Neural cell (in vitro differentiated cells): ENCODE measurements around the gene SESN1. TPM values are rescaled to one million over a fixed set of nuclear protein-coding genes. Genes with fewer than 3 reads are reported as not detected.

Experiments used
- H2AFZ ChIP-seq: fragments of 200-600, 300-800 bp; sonication (generic), shearing (Covaris generic); 2 replicates; pipeline ENCODE4 v1.6.0; 2014; ENCODE audit warnings: low read depth, mild to moderate bottlenecking, antibody characterized with exemption, low read length, moderate library complexity
- H3F3A ChIP-seq: fragments of 200-600 bp; shearing (Covaris generic); 2 replicates; pipeline ENCODE4 v1.6.1; 2016; ENCODE audit warnings: mild to moderate bottlenecking, moderate library complexity, mixed read lengths, antibody characterized with exemption, low read length; ENCODE audit not compliant: insufficient read depth, poor library complexity, severe bottlenecking
- H3K27ac ChIP-seq: fragments of 200-600, 300-800 bp; sonication (generic), shearing (Covaris generic); 2 replicates; pipeline ENCODE4 v1.5.1; 2014; ENCODE audit warnings: mild to moderate bottlenecking, low read length, moderate library complexity
- H3K27me3 ChIP-seq: fragments of 300-800, 200-600 bp; sonication (generic), shearing (Covaris generic); 2 replicates; pipeline ENCODE4 v1.6.0; 2014; ENCODE audit warnings: mild to moderate bottlenecking, low read depth, low read length, moderate library complexity; ENCODE audit not compliant: insufficient read depth
- H3K36me3 ChIP-seq: fragments of 300-800, 200-600 bp; sonication (generic), shearing (Covaris generic); 2 replicates; pipeline ENCODE4 v1.5.1; 2014; ENCODE audit warnings: mild to moderate bottlenecking, antibody characterized with exemption, low read length, moderate library complexity; ENCODE audit not compliant: insufficient read depth
- H3K4me2 ChIP-seq: fragments of 300-800, 200-600 bp; sonication (generic), shearing (Covaris generic); 2 replicates; pipeline ENCODE4 v1.6.0; 2014; ENCODE audit warnings: mild to moderate bottlenecking, low read length
- H3K4me3 ChIP-seq: fragments of 300-800, 200-600 bp; sonication (generic), shearing (Covaris generic); 2 replicates; pipeline ENCODE4 v1.5.1; 2014; ENCODE audit warnings: mild to moderate bottlenecking, low read length, moderate library complexity
- H3K79me2 ChIP-seq: fragments of 200-600 bp; shearing (Covaris generic); replicated peaks from 2 replicates; pipeline ENCODE4 v1.6.0; 2014; ENCODE audit warnings: mild to moderate bottlenecking, low read length, moderate library complexity; ENCODE audit not compliant: insufficient read depth
- H3K9ac ChIP-seq: fragments of 300-800, 200-600 bp; sonication (generic), shearing (Covaris generic); 2 replicates; pipeline ENCODE4 v1.6.1; 2016; ENCODE audit warnings: mild to moderate bottlenecking, low read length, mixed read lengths
- H3K9me2 ChIP-seq: fragments of 200-600 bp; shearing (Covaris generic); 2 replicates; pipeline ENCODE4 v1.6.1; 2016; ENCODE audit warnings: mild to moderate bottlenecking, low read length, mixed read lengths; ENCODE audit not compliant: insufficient read depth
- H3K9me3 ChIP-seq: fragments of 200-600, 300-800 bp; sonication (generic), shearing (Covaris generic); 2 replicates; pipeline ENCODE4 v1.6.1; 2016; ENCODE audit warnings: mild to moderate bottlenecking, mixed run types, low read length, moderate library complexity, mixed read lengths
- H4K20me1 ChIP-seq: fragments of 200-600 bp; shearing (Covaris generic); 2 replicates; pipeline ENCODE4 v1.6.1; 2016; ENCODE audit warnings: mild to moderate bottlenecking, mixed run types; ENCODE audit not compliant: insufficient read depth
- CTCF ChIP-seq: fragments of 450-650 bp; IDR thresholded peaks from 2 replicates; pipeline ENCODE4 v1.5.1; 2014; ENCODE audit warnings: antibody characterized with exemption, mild to moderate bottlenecking, moderate library complexity; ENCODE audit not compliant: poor library complexity, severe bottlenecking
- EP300 ChIP-seq: fragments of 450-650 bp; conservative IDR thresholded peaks from 2 replicates; pipeline ENCODE4 v1.6.1; 2014; ENCODE audit warnings: antibody characterized with exemption, mild to moderate bottlenecking, moderate library complexity; ENCODE audit not compliant: poor library complexity, severe bottlenecking
- EZH2 ChIP-seq: fragments of 200-600, 300-800 bp; shearing (Covaris generic), sonication (generic); IDR thresholded peaks from 2 replicates; pipeline ENCODE4 v1.6.1; 2014; ENCODE audit warnings: antibody characterized with exemption, low read length, borderline replicate concordance, mild to moderate bottlenecking; ENCODE audit not compliant: insufficient read depth, poor library complexity, severe bottlenecking
- MXI1 ChIP-seq: fragments of 450-650 bp; conservative IDR thresholded peaks from 2 replicates; pipeline ENCODE4 v1.6.1; 2014; ENCODE audit warnings: antibody characterized with exemption, mild to moderate bottlenecking; ENCODE audit not compliant: poor library complexity, severe bottlenecking
- POLR2AphosphoS5 ChIP-seq: IDR thresholded peaks from 2 replicates; pipeline ENCODE4 v1.6.1; 2012
- RAD21 ChIP-seq: fragments of 450-650 bp; conservative IDR thresholded peaks from 2 replicates; pipeline ENCODE4 v1.6.1; 2014; ENCODE audit warnings: antibody characterized with exemption, mild to moderate bottlenecking, moderate library complexity
- REST ChIP-seq: IDR thresholded peaks from 2 replicates; pipeline ENCODE4 v1.6.1; 2012; ENCODE audit warnings: borderline replicate concordance
- SMC3 ChIP-seq: fragments of 450-650 bp; conservative IDR thresholded peaks from 2 replicates; pipeline ENCODE4 v1.6.1; 2014; ENCODE audit warnings: antibody characterized with exemption, mild to moderate bottlenecking, moderate library complexity; ENCODE audit not compliant: poor library complexity
- TAF1 ChIP-seq: IDR thresholded peaks from 2 replicates; pipeline ENCODE4 v1.6.1; 2012; ENCODE audit warnings: low read depth
- polyA plus RNA-seq: library from polyadenylated mRNA; depleted of rRNA; stranded (reverse); fragments of >200 nt; gene quantifications from 2 replicates; pipeline ENCODE4 v1.2.3, GENCODE V29; 2014

Gene SESN1
- polyA plus RNA-seq, 1 donor from 2014 or later = 46.4 TPM

GRCh38 chr6:109021870-109022269 lies 72.8 kb downstream of the SESN1 start:
- H3K9ac ChIP-seq = no peak overlapping the region
- H3K36me3 ChIP-seq = no peaks in the 10 kb centered on the region
- H3K79me2 ChIP-seq = no peaks in the 10 kb centered on the region
- no peaks in the 10 kb centered on the region for H3K9me3 ChIP-seq
- H3K9me2 ChIP-seq = no peaks in the 10 kb centered on the region
- no peak overlapping the region for H3K4me2 ChIP-seq
- no peaks in the 10 kb centered on the region for H3F3A ChIP-seq
- no peak overlapping the region for H3K27ac ChIP-seq
- no peak overlapping the region for H2AFZ ChIP-seq
- H3K27me3 ChIP-seq = no peaks in the 10 kb centered on the region
- H3K4me3 ChIP-seq = no peak overlapping the region
- no peak for TF ChIP-seq EZH2
- TF ChIP-seq REST = no peak
- TF ChIP-seq EP300 = no peak
- TF ChIP-seq SMC3 = no peak
- TF ChIP-seq POLR2AphosphoS5 = no peak
- no peak for TF ChIP-seq TAF1
- no peak for TF ChIP-seq CTCF
- no peak for TF ChIP-seq MXI1
- TF ChIP-seq RAD21 = no peak
- no peaks in the 10 kb centered on the region for H4K20me1 ChIP-seq

GRCh38 chr6:109019911-109020310 lies 74.7 kb downstream of the SESN1 start:
- H3K4me3 ChIP-seq = no peak overlapping the region
- H3K9ac ChIP-seq = no peak overlapping the region
- H3K4me2 ChIP-seq = no peak overlapping the region
- H3K36me3 ChIP-seq = no peaks in the 10 kb centered on the region
- no peak overlapping the region for H2AFZ ChIP-seq
- H3K27me3 ChIP-seq = no peaks in the 10 kb centered on the region
- no peaks in the 10 kb centered on the region for H3K9me3 ChIP-seq
- H3K9me2 ChIP-seq = no peaks in the 10 kb centered on the region
- H3K27ac ChIP-seq = no peak overlapping the region
- H3F3A ChIP-seq = no peaks in the 10 kb centered on the region
- H3K79me2 ChIP-seq = no peaks in the 10 kb centered on the region
- H4K20me1 ChIP-seq = no peaks in the 10 kb centered on the region
- no peak for TF ChIP-seq SMC3
- TF ChIP-seq EP300 = no peak
- TF ChIP-seq POLR2AphosphoS5 = no peak
- no peak for TF ChIP-seq TAF1
- TF ChIP-seq REST = no peak
- no peak for TF ChIP-seq EZH2
- TF ChIP-seq CTCF = no peak
- no peak for TF ChIP-seq MXI1
- no peak for TF ChIP-seq RAD21
